ENCODE measurements around the gene NOL3. TPM values are rescaled to one million over a fixed set of nuclear protein-coding genes. Genes with fewer than 3 reads are reported as not detected.

Gene NOL3
- total and polyA plus RNA-seq, 9 of the 15 experiments (the other 6 are each of a cell fraction or from before 2014, with no cell fraction given), result 0.45 to 14.0 (median 5.4) TPM

DNA sequence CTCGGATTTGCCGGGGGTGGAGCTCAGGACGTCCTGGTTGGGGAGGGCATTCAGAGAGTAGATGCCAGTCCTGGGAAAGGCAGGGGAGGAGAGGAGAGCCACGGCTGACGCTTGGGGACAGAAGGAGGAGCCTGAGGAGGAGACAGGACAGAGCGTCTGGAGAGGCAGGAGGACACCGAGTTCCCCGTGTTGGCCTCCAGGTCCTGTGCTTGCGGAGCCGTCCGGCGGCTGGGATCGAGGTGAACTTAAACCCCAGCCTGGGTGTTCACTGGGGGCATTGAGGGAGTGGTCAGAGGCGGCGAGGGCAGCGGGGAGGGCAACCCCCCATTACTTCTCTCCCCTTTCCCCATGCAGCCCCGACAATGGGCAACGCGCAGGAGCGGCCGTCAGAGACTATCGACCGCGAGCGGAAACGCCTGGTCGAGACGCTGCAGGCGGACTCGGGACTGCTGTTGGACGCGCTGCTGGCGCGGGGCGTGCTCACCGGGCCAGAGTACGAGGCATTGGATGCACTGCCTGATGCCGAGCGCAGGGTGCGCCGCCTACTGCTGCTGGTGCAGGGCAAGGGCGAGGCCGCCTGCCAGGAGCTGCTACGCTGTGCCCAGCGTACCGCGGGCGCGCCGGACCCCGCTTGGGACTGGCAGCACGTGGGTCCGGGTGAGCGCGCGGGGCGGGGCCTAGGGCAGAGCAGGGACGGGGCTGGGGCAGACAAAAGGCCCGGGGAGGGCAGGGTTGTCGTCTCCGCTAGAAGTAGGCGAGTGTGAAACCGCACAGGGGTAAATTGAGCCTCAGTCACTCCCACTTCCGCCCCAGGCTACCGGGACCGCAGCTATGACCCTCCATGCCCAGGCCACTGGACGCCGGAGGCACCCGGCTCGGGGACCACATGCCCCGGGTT, 3.7 kb downstream of the NOL3 start:
- H3K4me2 ChIP-seq (ENCODE audit: insufficient read depth, low read length), result no peak overlapping the region
- H3K9me3 ChIP-seq (replicated peaks; ENCODE audit: control insufficient read depth, insufficient read depth, low read depth, low read length), result no peaks in the 10 kb centered on the region
- H3K4me3 ChIP-seq, result no peak overlapping the region
- ChIA-PET CTCF (ENCODE audit: low intra/inter-chr PET ratio) (no interaction called here), POLR2A (interaction anchor here (0.6 to 1.1 kb wide), 4 partner anchors 8 to 269 kb away, joined by 3 read pairs; partner anchors contain the start of gene B3GNT9)
- H4K20me1 ChIP-seq (replicated peaks; ENCODE audit: control insufficient read depth, insufficient read depth, low read length), result no peaks in the 10 kb centered on the region
- no peak for DNase-seq (ENCODE audit: extremely low read depth in 1 of 4, low spot score in 3 of 4)
- in situ Hi-C loops (cut with MboI), result loop anchor here (25.0 kb wide), 1 partner anchor 212 kb away; the partner anchor contains the start of gene CES3
- H3K36me3 ChIP-seq (ENCODE audit: control insufficient read depth, insufficient read depth, low read length), result no peaks in the 10 kb centered on the region
- peaks cover 18 to 56% of the 10 kb centered on the region in 2 experiments; a peak in 4 of 5 replicates for H3K4me1 ChIP-seq (replicated peaks in 1 of 2; ENCODE audit: control insufficient read depth in 2 of 2, insufficient read depth in 2 of 2, low read length in 2 of 2)
- BruUV-seq (replicated peaks), result no TSS peak
- FAIRE-seq, result no peak
- no peaks in the 10 kb centered on the region for H3K27me3 ChIP-seq (ENCODE audit: control insufficient read depth in 2 of 2, insufficient read depth in 2 of 2, low read length in 2 of 2)
- intact Hi-C loops (cut with micrococcal nuclease), result no loop called here
- WGBS (ENCODE audit: insufficient coverage, low coverage, missing lambda C conversion rate), result 75% methylated on average over 24 of the region's 71 CpGs
- TF ChIP-seq RFX5 (IDR thresholded peaks at IDR 0.05; ENCODE audit: low read depth, low read length), result no peak
- TF ChIP-seq ZFPM2 (CRISPR knock-in tag; IDR thresholded peaks at IDR 0.05), result no peak
- TF ChIP-seq, protein P1, sequence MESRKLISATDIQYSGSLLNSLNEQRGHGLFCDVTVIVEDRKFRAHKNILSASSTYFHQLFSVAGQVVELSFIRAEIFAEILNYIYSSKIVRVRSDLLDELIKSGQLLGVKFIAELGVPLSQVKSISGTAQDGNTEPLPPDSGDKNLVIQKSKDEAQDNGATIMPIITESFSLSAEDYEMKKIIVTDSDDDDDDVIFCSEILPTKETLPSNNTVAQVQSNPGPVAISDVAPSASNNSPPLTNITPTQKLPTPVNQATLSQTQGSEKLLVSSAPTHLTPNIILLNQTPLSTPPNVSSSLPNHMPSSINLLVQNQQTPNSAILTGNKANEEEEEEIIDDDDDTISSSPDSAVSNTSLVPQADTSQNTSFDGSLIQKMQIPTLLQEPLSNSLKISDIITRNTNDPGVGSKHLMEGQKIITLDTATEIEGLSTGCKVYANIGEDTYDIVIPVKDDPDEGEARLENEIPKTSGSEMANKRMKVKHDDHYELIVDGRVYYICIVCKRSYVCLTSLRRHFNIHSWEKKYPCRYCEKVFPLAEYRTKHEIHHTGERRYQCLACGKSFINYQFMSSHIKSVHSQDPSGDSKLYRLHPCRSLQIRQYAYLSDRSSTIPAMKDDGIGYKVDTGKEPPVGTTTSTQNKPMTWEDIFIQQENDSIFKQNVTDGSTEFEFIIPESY (CRISPR knock-in tag; IDR thresholded peaks at IDR 0.05), result peak; percentile 86
- TF ChIP-seq RAD21 (CRISPR knock-in tag; conservative IDR thresholded peaks at IDR 0.05 in 1 of 2, IDR thresholded peaks at IDR 0.05 in 1 of 2), result no peak
- TF ChIP-seq ZNF224 (CRISPR knock-in tag; IDR thresholded peaks at IDR 0.05), result no peak
- TF ChIP-seq, protein P2, sequence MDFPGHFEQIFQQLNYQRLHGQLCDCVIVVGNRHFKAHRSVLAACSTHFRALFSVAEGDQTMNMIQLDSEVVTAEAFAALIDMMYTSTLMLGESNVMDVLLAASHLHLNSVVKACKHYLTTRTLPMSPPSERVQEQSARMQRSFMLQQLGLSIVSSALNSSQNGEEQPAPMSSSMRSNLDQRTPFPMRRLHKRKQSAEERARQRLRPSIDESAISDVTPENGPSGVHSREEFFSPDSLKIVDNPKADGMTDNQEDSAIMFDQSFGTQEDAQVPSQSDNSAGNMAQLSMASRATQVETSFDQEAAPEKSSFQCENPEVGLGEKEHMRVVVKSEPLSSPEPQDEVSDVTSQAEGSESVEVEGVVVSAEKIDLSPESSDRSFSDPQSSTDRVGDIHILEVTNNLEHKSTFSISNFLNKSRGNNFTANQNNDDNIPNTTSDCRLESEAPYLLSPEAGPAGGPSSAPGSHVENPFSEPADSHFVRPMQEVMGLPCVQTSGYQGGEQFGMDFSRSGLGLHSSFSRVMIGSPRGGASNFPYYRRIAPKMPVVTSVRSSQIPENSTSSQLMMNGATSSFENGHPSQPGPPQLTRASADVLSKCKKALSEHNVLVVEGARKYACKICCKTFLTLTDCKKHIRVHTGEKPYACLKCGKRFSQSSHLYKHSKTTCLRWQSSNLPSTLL (IDR thresholded peaks at IDR 0.05), result no peak
- no peak for TF ChIP-seq ARID2 (IDR thresholded peaks at IDR 0.05)
- TF ChIP-seq ZNF324 (CRISPR knock-in tag; IDR thresholded peaks at IDR 0.05), result no peak
- TF ChIP-seq SNRNP70 (optimal IDR thresholded peaks at IDR 0.05; ENCODE audit: low read depth, low read length), result no peak
- peak; percentile 28 for TF ChIP-seq POLR2G (IDR thresholded peaks at IDR 0.05; ENCODE audit: low read depth, low read length)
- no peak overlapping the region for H3K27ac ChIP-seq (ENCODE audit: extremely low read depth, low read depth, low read length)
- H3K9me1 ChIP-seq (ENCODE audit: control insufficient read depth, insufficient read depth, low read length), result no peaks in the 10 kb centered on the region
- H3K79me2 ChIP-seq (ENCODE audit: control insufficient read depth, insufficient read depth, low read length), result no peaks in the 10 kb centered on the region
- no peak for ATAC-seq
- H3K9ac ChIP-seq (ENCODE audit: insufficient read depth in 1 of 2, low read depth in 2 of 2, low read length in 2 of 2), result peak overlapping the region in 1 of 2 experiments; percentile 76; a peak in 2 of 4 replicates
- H2AFZ ChIP-seq (ENCODE audit: low read depth, low read length), result no peak overlapping the region
